ENCODE data around the gene CRKL.

DNA sequence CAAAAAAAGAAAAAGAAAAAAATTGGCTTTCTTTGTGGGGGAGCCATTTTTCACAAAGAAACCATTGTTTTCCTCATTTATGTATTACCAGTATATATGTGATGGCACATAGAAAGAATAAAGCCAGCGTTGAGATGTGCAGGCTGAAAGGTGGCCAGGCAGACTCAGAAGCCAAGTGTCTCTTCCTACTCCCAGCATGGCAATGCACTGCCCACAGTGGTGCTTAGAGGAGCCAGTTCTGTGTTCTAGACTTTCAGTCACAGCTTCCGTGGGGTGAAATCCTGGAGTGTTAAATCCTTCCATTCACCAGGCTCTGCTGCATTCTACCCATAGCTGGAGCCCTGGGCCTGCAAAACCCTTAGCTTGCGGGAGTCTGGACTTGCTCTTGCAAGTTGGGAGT lies 39.5 kb upstream of the CRKL start:
- TF ChIP-seq, protein P1, sequence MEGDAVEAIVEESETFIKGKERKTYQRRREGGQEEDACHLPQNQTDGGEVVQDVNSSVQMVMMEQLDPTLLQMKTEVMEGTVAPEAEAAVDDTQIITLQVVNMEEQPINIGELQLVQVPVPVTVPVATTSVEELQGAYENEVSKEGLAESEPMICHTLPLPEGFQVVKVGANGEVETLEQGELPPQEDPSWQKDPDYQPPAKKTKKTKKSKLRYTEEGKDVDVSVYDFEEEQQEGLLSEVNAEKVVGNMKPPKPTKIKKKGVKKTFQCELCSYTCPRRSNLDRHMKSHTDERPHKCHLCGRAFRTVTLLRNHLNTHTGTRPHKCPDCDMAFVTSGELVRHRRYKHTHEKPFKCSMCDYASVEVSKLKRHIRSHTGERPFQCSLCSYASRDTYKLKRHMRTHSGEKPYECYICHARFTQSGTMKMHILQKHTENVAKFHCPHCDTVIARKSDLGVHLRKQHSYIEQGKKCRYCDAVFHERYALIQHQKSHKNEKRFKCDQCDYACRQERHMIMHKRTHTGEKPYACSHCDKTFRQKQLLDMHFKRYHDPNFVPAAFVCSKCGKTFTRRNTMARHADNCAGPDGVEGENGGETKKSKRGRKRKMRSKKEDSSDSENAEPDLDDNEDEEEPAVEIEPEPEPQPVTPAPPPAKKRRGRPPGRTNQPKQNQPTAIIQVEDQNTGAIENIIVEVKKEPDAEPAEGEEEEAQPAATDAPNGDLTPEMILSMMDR (IDR thresholded peaks at IDR 0.05; ENCODE audit: insufficient read depth, low read depth, low read length), result no peak
- no peak for TF ChIP-seq EZH2 (IDR thresholded peaks at IDR 0.05; ENCODE audit: insufficient read depth, low read length)

Measured in astrocyte (in vitro differentiated cells and primary cell).